Parathyroid adenoma (tissue), 2 donors: ENCODE measurements around the gene GIPR.
"Not testable (repeated sequence)": the region's sequence is repeated elsewhere in the genome, so short reads cannot be mapped to it uniquely, and the experiment has no call there.

ENCODE experiments used
- H2AFZ ChIP-seq: fragments of 300-600 bp; sonication (generic); one replicate; pipeline ENCODE4 v1.7.0; 2017; ENCODE audit warnings: antibody characterized with exemption, mild to moderate bottlenecking
- H3K27ac ChIP-seq: fragments of 300-600 bp; sonication (generic); one replicate; pipeline ENCODE4 v1.7.0; 2017
- H3K27me3 ChIP-seq: fragments of 300-600 bp; sonication (generic); one replicate; pipeline ENCODE4 v1.7.0; 2017; ENCODE audit warnings: low read length; ENCODE audit not compliant: control insufficient read depth, insufficient read depth
- H3K36me3 ChIP-seq: fragments of 300-600 bp; sonication (generic); one replicate; pipeline ENCODE4 v1.7.0; 2017; ENCODE audit warnings: low read length; ENCODE audit not compliant: control insufficient read depth, insufficient read depth
- H3K4me1 ChIP-seq: fragments of 300-600 bp; sonication (generic); one replicate; pipeline ENCODE4 v1.7.0; 2017; ENCODE audit warnings: control low read depth
- H3K4me2 ChIP-seq: fragments of 300-600 bp; sonication (generic); one replicate; pipeline ENCODE4 v1.7.0; 2017; ENCODE audit warnings: low read length
- H3K4me3 ChIP-seq: fragments of 300-600 bp; sonication (generic); one replicate; pipeline ENCODE4 v1.7.0; 2017; ENCODE audit warnings: low read depth, low read length
- H3K79me2 ChIP-seq: fragments of 300-600 bp; sonication (generic); one replicate; pipeline ENCODE4 v1.7.0; 2017; ENCODE audit warnings: control low read depth
- H3K9ac ChIP-seq: fragments of 300-600 bp; sonication (generic); one replicate; pipeline ENCODE4 v1.7.0; 2017; ENCODE audit warnings: mild to moderate bottlenecking
- H3K9me3 ChIP-seq: fragments of 300-600 bp; sonication (generic); one replicate; pipeline ENCODE4 v1.7.0; 2017; ENCODE audit warnings: low read length; ENCODE audit not compliant: control insufficient read depth
- TF ChIP-seq, protein P1 (sequence below): fragments of 300-600 bp; sonication (generic); IDR thresholded peaks from one replicate; pipeline ENCODE4 v1.7.0; 2017; ENCODE audit warnings: antibody characterized with exemption, mild to moderate bottlenecking
- donor health status: primary hyperparathyroidism.

Gene GIPR

DNA sequence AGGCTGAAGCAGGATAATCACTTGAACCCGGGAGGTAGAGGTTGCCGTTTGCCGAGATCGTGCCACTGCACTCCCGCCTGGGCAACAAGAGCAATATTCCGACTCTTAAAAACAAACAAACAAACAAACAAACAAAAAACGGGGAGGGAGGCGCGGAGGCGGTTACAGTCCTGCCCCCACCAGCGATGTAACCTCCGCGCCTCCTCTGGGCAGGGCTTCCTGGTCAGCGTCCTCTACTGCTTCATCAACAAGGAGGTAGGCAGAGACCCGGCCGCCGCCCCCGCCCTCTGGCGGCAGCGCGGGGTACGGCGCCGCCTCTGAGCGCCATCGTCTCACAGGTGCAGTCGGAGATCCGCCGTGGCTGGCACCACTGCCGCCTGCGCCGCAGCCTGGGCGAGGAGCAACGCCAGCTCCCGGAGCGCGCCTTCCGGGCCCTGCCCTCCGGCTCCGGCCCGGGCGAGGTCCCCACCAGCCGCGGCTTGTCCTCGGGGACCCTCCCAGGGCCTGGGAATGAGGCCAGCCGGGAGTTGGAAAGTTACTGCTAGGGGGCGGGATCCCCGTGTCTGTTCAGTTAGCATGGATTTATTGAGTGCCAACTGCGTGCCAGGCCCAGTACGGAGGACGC is 13.5 kb downstream of the GIPR start:
- Histone ChIP-seq H3K79me2 (no peaks in the 10 kb centered on the region), H3K4me1 (no peaks in the 10 kb centered on the region), H3K36me3 (no peaks in the 10 kb centered on the region), H3K9ac (no peak overlapping the region), H3K4me2 (peak overlapping the region; percentile 92), H3K4me3 (peak overlapping the region; percentile 22), H3K27me3 (no peaks in the 10 kb centered on the region), H2AFZ (peak overlapping the region; percentile 98), H3K9me3 (no peaks in the 10 kb centered on the region), H3K27ac (peak overlapping the region; percentile 57)
- TF ChIP-seq, protein P1, sequence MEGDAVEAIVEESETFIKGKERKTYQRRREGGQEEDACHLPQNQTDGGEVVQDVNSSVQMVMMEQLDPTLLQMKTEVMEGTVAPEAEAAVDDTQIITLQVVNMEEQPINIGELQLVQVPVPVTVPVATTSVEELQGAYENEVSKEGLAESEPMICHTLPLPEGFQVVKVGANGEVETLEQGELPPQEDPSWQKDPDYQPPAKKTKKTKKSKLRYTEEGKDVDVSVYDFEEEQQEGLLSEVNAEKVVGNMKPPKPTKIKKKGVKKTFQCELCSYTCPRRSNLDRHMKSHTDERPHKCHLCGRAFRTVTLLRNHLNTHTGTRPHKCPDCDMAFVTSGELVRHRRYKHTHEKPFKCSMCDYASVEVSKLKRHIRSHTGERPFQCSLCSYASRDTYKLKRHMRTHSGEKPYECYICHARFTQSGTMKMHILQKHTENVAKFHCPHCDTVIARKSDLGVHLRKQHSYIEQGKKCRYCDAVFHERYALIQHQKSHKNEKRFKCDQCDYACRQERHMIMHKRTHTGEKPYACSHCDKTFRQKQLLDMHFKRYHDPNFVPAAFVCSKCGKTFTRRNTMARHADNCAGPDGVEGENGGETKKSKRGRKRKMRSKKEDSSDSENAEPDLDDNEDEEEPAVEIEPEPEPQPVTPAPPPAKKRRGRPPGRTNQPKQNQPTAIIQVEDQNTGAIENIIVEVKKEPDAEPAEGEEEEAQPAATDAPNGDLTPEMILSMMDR = peak; percentile 97

DNA sequence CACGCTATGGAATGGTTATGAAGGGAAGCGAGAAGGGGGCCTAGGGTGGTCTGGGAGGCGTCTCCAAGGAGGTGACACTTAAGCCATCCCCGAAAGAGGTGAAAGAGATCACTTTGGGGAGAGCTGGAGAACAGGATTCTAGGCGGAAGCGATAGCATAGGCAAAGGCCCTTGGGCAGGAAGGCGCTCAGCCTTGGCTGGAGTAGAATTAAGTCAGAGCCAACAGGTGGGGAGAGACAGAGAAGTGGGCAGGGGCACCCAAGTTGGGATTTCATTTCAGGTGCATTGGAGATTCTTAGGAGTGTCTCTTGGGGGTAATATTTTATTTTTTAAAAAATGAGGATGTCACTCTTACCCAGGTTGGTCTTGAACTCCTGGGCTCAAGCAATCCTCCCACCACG is 14.1 kb downstream of the GIPR start:
- H3K9ac ChIP-seq = no peak overlapping the region
- no peak overlapping the region for H3K4me3 ChIP-seq
- H3K27ac ChIP-seq = peak overlapping the region; percentile 57

DNA sequence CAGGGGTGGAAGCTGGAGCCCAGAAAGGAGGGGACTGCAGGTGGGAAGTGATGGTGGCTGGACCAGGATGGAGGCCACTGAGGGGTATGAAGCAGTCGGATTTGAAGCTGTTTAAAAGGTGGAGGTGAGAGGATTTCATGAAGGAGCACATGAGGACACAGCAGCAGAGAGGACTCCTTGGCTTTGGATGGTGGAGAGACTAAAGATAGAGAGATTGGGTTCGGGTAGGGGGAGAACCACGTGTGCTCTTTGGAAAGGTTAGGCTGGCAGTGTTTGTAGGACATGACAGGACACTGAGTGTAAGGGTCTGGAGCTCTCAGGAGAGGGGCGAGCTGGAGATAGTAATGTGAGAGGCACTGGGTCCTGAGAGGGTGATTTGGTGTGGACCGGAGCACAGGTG is 14.9 kb downstream of the GIPR start:
- no peaks in the 10 kb centered on the region for H3K4me1 ChIP-seq
- no peak overlapping the region for H3K9ac ChIP-seq
- H3K4me2 ChIP-seq = no peak overlapping the region
- H3K36me3 ChIP-seq = no peaks in the 10 kb centered on the region
- no peak overlapping the region for H2AFZ ChIP-seq
- no peaks in the 10 kb centered on the region for H3K79me2 ChIP-seq
- TF ChIP-seq, protein P1 = no peak
- H3K27me3 ChIP-seq = no peaks in the 10 kb centered on the region
- H3K4me3 ChIP-seq = no peak overlapping the region
- H3K9me3 ChIP-seq = no peaks in the 10 kb centered on the region
- no peak overlapping the region for H3K27ac ChIP-seq

More for the DNA sequence above, 14.1 kb downstream of the GIPR start:
- Histone ChIP-seq H3K36me3 (no peaks in the 10 kb centered on the region), H3K79me2 (no peaks in the 10 kb centered on the region), H3K27me3 (no peaks in the 10 kb centered on the region), H3K9me3 (no peaks in the 10 kb centered on the region), H3K4me1 (no peaks in the 10 kb centered on the region), H2AFZ (peak overlapping the region; percentile 98), H3K4me2 (peak overlapping the region; percentile 92)
- TF ChIP-seq, protein P1 = no peak

DNA sequence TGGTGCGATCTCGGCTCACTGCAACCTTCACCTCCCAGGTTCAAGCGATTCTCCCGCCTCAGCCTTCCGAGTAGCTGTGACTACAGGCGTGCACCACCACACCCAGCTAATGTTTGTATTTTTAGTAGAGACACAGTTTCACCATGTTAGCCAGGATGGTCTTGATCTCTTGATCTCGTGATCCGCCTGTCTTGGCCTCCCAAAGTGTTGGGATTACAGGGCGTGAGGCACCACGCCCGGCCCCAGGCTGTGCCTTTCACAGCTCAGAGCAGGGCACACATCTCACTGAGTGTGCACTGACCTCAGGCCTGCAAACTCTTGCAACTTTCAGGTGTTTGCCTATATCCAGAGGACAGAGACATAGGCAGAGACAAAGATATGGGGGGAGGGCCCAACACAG is 17.0 kb downstream of the GIPR start:
- H3K27me3 ChIP-seq, H3K4me1 ChIP-seq, H3K79me2 ChIP-seq, H3K36me3 ChIP-seq, H3K9ac ChIP-seq, H3K9me3 ChIP-seq, H3K4me2 ChIP-seq, H3K4me3 ChIP-seq, H3K27ac ChIP-seq, H2AFZ ChIP-seq: not testable (repeated sequence)

DNA sequence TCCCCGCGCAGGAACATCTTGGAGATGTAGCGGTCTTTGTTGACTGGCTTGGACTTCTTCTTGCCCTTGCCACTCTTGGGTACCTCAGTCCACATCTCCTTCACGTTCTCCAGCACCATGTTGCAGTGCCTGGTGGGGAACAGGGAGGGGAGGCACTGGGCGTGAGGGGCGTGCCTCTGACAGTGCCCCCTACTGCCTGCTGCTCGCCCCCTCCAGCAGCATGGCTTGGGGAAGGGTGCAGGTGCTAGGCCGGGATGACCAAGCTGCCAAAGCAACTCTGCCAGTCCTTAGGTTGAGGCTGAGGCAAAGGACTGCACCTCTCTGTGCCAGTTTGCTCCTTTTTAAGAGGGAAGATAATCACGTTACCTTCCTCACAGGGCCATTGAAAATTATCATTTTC is 19.6 kb downstream of the GIPR start:
- Histone ChIP-seq H3K9me3 (no peaks in the 10 kb centered on the region), H3K79me2 (no peaks in the 10 kb centered on the region), H3K4me3 (no peak overlapping the region), H3K27me3 (no peaks in the 10 kb centered on the region), H3K4me2 (no peak overlapping the region), H2AFZ (no peak overlapping the region), H3K36me3 (no peaks in the 10 kb centered on the region), H3K9ac (no peak overlapping the region), H3K27ac (no peak overlapping the region), H3K4me1 (no peaks in the 10 kb centered on the region)
- TF ChIP-seq, protein P1 = no peak
